HG03280 (cell line): ENCODE data around the gene NUTF2.

Source experiments
- ATAC-seq: cut with Tn5 transposase; IDR thresholded peaks from one replicate; pipeline ENCODE4 v1.9.1; 2021; ENCODE audit warnings: mild to moderate bottlenecking, moderate library complexity; ENCODE audit not compliant: unreplicated experiment

The NUTF2 gene

GRCh38 chr16:67917140-67917851 is 70.6 kb downstream of the NUTF2 start:
- no peak for ATAC-seq

GRCh38 chr16:67917852-67918236 is 71.1 kb downstream of the NUTF2 start:
- ATAC-seq, result no peak

GRCh38 chr16:67919622-67920221 is 73.0 kb downstream of the NUTF2 start:
- ATAC-seq, result no peak
